Left ventricle myocardium inferior (tissue), 1 donor: ENCODE measurements around the gene SORBS2. TPM values are rescaled to one million over a fixed set of nuclear protein-coding genes. Genes with fewer than 3 reads are reported as not detected.

Experiments used
- DNase-seq: peaks from one replicate; pipeline ENCODE4 v3.0.0-alpha.2; 2020
- H3K27ac ChIP-seq: fragments of 200-600 bp; replicated peaks from 2 replicates; pipeline ENCODE4 v1.8.0; 2021
- H3K27me3 ChIP-seq: fragments of 200-600 bp; 2 replicates; pipeline ENCODE4 v1.8.0; 2021; ENCODE audit warnings: low read depth
- H3K36me3 ChIP-seq: fragments of 200-600 bp; 2 replicates; pipeline ENCODE4 v1.8.0; 2021
- H3K4me1 ChIP-seq: fragments of 200-600 bp; 2 replicates; pipeline ENCODE4 v1.8.0; 2021
- H3K4me3 ChIP-seq: fragments of 200-600 bp; 2 replicates; pipeline ENCODE4 v1.8.0; 2021; ENCODE audit warnings: mild to moderate bottlenecking, moderate library complexity
- H3K9me3 ChIP-seq: fragments of 200-600 bp; replicated peaks from 2 replicates; pipeline ENCODE4 v1.8.0; 2021
- CTCF ChIP-seq: fragments of 200-600 bp; IDR thresholded peaks from 2 replicates; pipeline ENCODE4 v1.8.0; 2021; ENCODE audit warnings: antibody characterized with exemption, mild to moderate bottlenecking, borderline replicate concordance
- intact Hi-C: fragments of 100-400 bp; cut with micrococcal nuclease; formaldehyde crosslinking; loops from one replicate; pipeline ENCODE4 v1.11.0; 2022
- total RNA-seq: library from RNA; stranded (reverse); fragmentation: NEBNext Ultra II Directional; extraction: Animal tissue kit (Norgen Biotek cat#: 25700); gene quantifications from one replicate; pipeline ENCODE4 v1.2.1, GENCODE V29; 2021
- donor health status: DM: no; HTN: yes; CAD: no; lungs with severe emphysema.

SORBS2 gene
- total RNA-seq, 1 donor from 2014 or later, result 1,282 TPM

GRCh38 chr4:185626798-185627197 lies 185.2 kb downstream of the SORBS2 start:
- Histone ChIP-seq H3K4me3 (no peak overlapping the region), H3K27me3 (no peaks in the 10 kb centered on the region), H3K4me1 (peaks cover 47% of the 10 kb centered on the region), H3K27ac (peak overlapping the region; percentile 18), H3K9me3 (no peaks in the 10 kb centered on the region), H3K36me3 (peaks cover 82% of the 10 kb centered on the region)
- TF ChIP-seq CTCF, result no peak
- intact Hi-C loops, result no loop called here
- no peak for DNase-seq

GRCh38 chr4:185625503-185625902 lies 186.5 kb downstream of the SORBS2 start:
- H3K27ac ChIP-seq, result peak overlapping the region; percentile 2
- no peak for DNase-seq

GRCh38 chr4:185624259-185624589 lies 187.8 kb downstream of the SORBS2 start:
- Histone ChIP-seq H3K36me3 (peaks cover 85% of the 10 kb centered on the region), H3K27me3 (no peaks in the 10 kb centered on the region), H3K9me3 (no peaks in the 10 kb centered on the region), H3K4me3 (no peak overlapping the region), H3K4me1 (peaks cover 51% of the 10 kb centered on the region), H3K27ac (peak overlapping the region; percentile 2)
- TF ChIP-seq CTCF, result no peak
- peak; percentile 47 for DNase-seq
- intact Hi-C loops, result no loop called here

More at GRCh38 chr4:185625503-185625902, 186.5 kb downstream of the SORBS2 start:
- intact Hi-C loops, result no loop called here
- no peak for TF ChIP-seq CTCF
- Histone ChIP-seq H3K4me3 (no peak overlapping the region), H3K36me3 (peaks cover 87% of the 10 kb centered on the region), H3K27me3 (no peaks in the 10 kb centered on the region), H3K9me3 (no peaks in the 10 kb centered on the region), H3K4me1 (peaks cover 51% of the 10 kb centered on the region)

GRCh38 chr4:185623444-185624258 lies 188.3 kb downstream of the SORBS2 start:
- TF ChIP-seq CTCF, result no peak
- H3K9me3 ChIP-seq, result no peaks in the 10 kb centered on the region
- H3K27me3 ChIP-seq, result no peaks in the 10 kb centered on the region
- intact Hi-C loops, result no loop called here
- peaks cover 51% of the 10 kb centered on the region for H3K4me1 ChIP-seq
- peaks cover 85% of the 10 kb centered on the region for H3K36me3 ChIP-seq
- DNase-seq, result no peak
- H3K27ac ChIP-seq, result no peak overlapping the region
- H3K4me3 ChIP-seq, result no peak overlapping the region

GRCh38 chr4:185608185-185608584 lies 203.8 kb downstream of the SORBS2 start:
- Histone ChIP-seq H3K27me3 (no peaks in the 10 kb centered on the region), H3K27ac (no peak overlapping the region), H3K36me3 (peaks cover 60% of the 10 kb centered on the region), H3K4me3 (no peak overlapping the region), H3K4me1 (no peaks in the 10 kb centered on the region), H3K9me3 (no peaks in the 10 kb centered on the region)
- DNase-seq, result no peak
- intact Hi-C loops, result no loop called here
- no peak for TF ChIP-seq CTCF
